ENCODE results near the gene NUDT7.

GRCh38 chr16:77767211-77767610 lies 44.9 kb downstream of the NUDT7 start:
- no peak for TF ChIP-seq POLR2AphosphoS5 (IDR thresholded peaks at IDR 0.05; ENCODE audit: borderline replicate concordance, low read depth, low read length)
- TF ChIP-seq EZH2 (IDR thresholded peaks at IDR 0.05): no peak

All from SK-N-MC (cell line).